ENCODE results near the gene NUP62CL.
"Not testable (repeated sequence)": the region's sequence is repeated elsewhere in the genome, so short reads cannot be mapped to it uniquely, and the experiment has no call there.

Gene NUP62CL

GRCh38 chrX:107197319-107197718 is 8.9 kb downstream of the NUP62CL start:
- FAIRE-seq (no peak), DNase-seq (ENCODE audit: insufficient read length) (no peak)
- TF ChIP-seq POLR2AphosphoS5 (IDR thresholded peaks at IDR 0.05; ENCODE audit: low read depth, low read length) = no peak
- TF ChIP-seq TAF1 (IDR thresholded peaks at IDR 0.05; ENCODE audit: borderline replicate concordance, low read depth, low read length) = no peak
- TF ChIP-seq POLR2A (IDR thresholded peaks at IDR 0.05; ENCODE audit: low read depth, low read length) = no peak

DNA sequence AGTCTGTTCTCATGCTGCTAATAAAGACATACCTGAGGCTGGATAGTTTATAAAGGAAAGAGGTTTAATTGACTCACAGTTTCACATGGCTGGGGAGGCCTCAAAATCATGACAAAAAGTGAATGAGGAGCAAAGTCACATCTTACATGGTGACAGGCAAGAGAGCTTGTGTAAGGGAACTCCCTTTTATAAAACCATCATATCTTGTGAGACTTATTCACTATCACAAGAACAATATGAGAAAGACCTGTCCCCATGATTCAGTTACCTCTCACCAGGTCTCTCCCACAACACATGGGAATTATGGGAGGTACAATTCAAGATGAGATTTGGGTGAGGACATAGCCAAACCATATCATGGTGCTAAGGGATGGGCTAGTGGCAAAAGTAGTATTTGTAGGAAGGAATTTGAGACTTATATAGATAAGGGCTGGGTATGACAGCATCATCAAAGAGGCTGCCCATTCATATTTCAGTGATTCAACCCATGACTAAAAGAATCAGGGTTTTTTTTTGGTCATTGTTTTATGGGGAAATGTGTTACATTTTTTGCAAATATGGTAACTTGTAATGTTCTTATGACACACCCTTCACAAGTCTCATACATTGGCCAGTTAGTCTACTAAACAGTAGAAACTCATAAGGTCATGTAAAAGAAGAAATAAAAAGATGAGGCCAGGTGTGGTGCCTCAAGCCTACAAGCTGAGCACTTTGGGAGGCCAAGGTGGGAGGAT is 34.7 kb downstream of the NUP62CL start:
- TF ChIP-seq POLR2AphosphoS5 (IDR thresholded peaks at IDR 0.05; ENCODE audit: low read depth, low read length) (no peak), POLR2A (IDR thresholded peaks at IDR 0.05; ENCODE audit: low read depth, low read length) (no peak), TAF1 (IDR thresholded peaks at IDR 0.05; ENCODE audit: borderline replicate concordance, low read depth, low read length) (no peak)
- DNase-seq (ENCODE audit: insufficient read length) (no peak), FAIRE-seq (no peak)

DNA sequence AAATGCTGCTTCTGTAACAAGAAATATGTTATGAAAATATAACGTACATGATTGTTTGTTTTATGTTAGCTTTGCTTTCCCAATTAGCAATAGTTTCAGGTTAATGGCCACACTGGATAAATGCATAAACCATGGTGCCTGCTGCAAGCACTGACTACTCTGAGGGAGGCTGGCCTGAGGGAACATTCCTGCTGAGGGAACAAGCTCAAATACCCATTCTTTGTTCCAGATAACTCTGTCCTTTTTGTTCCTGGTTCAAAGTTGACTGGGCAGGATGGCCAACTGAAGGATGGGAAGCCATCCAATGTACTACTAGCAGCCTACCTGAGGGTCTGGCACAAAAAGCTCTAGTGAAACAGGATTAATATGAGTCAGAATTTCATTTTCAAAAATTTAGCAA is 37.5 kb downstream of the NUP62CL start:
- no peak for TF ChIP-seq TAF1 (IDR thresholded peaks at IDR 0.05; ENCODE audit: borderline replicate concordance, low read depth, low read length)
- no peak for TF ChIP-seq POLR2AphosphoS5 (IDR thresholded peaks at IDR 0.05; ENCODE audit: low read depth, low read length)
- TF ChIP-seq POLR2A (IDR thresholded peaks at IDR 0.05; ENCODE audit: low read depth, low read length) = no peak
- FAIRE-seq (no peak), DNase-seq (ENCODE audit: insufficient read length) (no peak)

DNA sequence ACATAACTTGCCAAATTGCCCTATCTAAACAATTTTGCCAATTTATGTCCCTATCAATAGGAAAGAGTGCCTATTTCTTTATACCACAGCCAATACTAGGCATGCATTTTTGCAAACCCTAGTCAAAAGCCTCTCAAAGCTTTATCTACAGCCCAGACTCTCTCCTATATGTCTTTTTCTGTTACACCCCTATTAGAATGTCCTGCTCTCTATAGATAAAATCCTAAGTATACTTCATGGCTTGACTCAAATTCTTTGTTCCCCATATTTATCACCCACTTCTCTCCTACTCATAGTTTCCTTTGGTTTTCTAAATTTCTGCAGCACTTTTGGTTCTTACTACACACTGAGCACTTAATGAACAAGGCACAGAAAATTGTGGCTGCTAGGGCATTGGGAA is 38.0 kb downstream of the NUP62CL start:
- DNase-seq (ENCODE audit: insufficient read length) (no peak), FAIRE-seq (no peak)
- TF ChIP-seq POLR2A (IDR thresholded peaks at IDR 0.05; ENCODE audit: low read depth, low read length) (no peak), POLR2AphosphoS5 (IDR thresholded peaks at IDR 0.05; ENCODE audit: low read depth, low read length) (no peak), TAF1 (IDR thresholded peaks at IDR 0.05; ENCODE audit: borderline replicate concordance, low read depth, low read length) (no peak)

GRCh38 chrX:107167163-107167921 is 38.9 kb downstream of the NUP62CL start:
- DNase-seq (ENCODE audit: insufficient read length) (no peak), FAIRE-seq (no peak)

GRCh38 chrX:107157618-107158017 is 48.6 kb downstream of the NUP62CL start:
- not testable (repeated sequence) for DNase-seq (ENCODE audit: insufficient read length); FAIRE-seq

More at GRCh38 chrX:107167163-107167921, 38.9 kb downstream of the NUP62CL start:
- TF ChIP-seq POLR2A (IDR thresholded peaks at IDR 0.05; ENCODE audit: low read depth, low read length) (no peak), POLR2AphosphoS5 (IDR thresholded peaks at IDR 0.05; ENCODE audit: low read depth, low read length) (no peak), TAF1 (IDR thresholded peaks at IDR 0.05; ENCODE audit: borderline replicate concordance, low read depth, low read length) (no peak)

DNA sequence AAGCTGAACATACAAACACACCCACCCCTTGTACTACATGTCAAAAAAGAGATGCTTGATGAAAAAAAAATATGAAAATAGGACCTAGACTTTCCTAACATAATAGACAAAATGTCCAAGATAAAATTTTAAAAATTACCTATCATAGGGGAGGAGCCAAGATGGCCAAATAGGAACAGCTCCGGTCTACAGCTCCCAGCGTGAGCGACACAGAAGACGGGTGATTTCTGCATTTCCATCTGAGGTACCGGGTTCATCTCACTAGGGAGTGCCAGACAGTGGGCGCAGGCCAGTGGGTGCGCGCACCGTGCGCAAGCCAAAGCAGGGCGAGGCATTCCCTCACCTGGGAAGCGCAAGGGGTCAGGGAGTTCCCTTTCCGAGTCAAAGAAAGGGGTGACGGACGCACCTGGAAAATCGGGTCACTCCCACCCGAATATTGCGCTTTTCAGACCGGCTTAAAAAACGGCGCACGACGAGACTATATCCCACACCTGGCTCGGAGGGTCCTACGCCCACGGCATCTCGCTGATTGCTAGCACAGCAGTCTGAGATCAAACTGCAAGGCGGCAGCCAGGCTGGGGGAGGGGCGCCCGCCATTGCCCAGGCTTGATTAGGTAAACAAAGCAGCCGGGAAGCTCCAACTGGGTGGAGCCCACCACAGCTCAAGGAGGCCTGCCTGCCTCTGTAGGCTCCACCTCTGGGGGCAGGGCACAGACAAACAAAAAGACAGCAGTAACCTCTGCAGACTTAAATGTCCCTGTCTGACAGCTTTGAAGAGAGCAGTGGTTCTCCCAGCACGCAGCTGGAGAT is 50.4 kb downstream of the NUP62CL start:
- not testable (repeated sequence) for DNase-seq (ENCODE audit: insufficient read length); FAIRE-seq

DNA sequence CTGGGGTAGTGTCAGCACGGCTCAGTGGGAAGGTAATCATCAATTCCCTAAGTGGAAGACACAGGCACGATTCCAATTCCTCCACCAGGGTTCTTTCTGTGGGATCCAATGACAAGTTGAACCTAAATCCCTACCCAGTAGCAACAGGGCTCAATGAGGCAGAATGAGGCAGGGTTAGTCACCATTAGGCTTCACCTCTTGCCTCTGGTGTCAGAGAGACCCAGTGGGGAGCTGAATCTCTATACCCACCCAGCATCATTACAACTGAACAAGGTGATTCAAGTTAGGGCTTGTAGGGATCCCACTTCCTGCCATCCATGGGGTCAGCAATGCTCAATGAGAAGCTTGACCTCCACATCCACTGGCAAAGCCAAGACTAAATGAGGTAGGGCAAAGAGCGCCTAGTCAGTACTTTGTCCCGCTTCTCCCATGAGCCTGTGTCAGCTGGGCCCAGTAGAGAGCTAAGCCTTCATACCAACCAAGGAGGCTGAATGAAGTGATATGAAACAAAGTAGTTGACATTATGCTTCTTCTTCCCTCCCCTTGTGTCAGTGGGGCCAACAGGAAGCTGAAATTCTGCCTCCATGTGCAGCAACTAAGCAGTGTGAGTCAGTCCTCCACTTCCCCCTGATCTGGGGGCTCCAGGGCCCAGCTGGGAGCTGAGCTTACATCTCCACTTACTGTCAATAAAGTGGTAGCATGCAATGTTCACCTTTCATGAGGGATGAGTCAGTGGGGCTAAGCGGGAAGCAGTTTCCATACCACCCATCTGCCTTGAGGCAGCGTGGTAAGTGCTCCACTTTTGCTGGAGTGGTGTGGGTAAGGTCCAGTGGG is 51.2 kb downstream of the NUP62CL start:
- FAIRE-seq = no peak
- no peak for TF ChIP-seq TAF1 (IDR thresholded peaks at IDR 0.05; ENCODE audit: borderline replicate concordance, low read depth, low read length)
- no peak for TF ChIP-seq POLR2AphosphoS5 (IDR thresholded peaks at IDR 0.05; ENCODE audit: low read depth, low read length)
- no peak for TF ChIP-seq POLR2A (IDR thresholded peaks at IDR 0.05; ENCODE audit: low read depth, low read length)
- no peak for DNase-seq (ENCODE audit: insufficient read length)

GRCh38 chrX:107153005-107153404 is 53.2 kb downstream of the NUP62CL start:
- no peak for TF ChIP-seq POLR2A (IDR thresholded peaks at IDR 0.05; ENCODE audit: low read depth, low read length)
- no peak for TF ChIP-seq TAF1 (IDR thresholded peaks at IDR 0.05; ENCODE audit: borderline replicate concordance, low read depth, low read length)
- TF ChIP-seq POLR2AphosphoS5 (IDR thresholded peaks at IDR 0.05; ENCODE audit: low read depth, low read length) = no peak
- FAIRE-seq = no peak

DNA sequence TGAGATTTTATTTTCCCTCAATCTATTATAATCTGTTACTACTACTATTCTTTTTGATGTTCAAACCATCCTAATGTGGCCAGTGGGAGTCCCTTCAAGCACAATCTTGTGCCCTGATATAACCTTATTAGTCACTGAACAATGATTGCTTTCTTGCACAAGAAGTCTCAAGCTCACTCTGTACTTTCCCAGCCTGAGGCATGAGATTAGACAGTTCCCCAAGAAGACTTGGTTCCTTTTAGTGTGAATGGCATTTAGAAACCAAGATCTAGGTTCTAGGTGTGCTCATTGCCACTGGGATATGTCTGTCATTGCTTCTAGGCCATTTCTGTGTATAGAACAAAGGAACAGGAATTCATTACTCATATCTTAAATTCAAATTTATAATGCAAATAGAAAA is 59.6 kb downstream of the NUP62CL start:
- FAIRE-seq (no peak), DNase-seq (ENCODE audit: insufficient read length) (no peak)
- no peak for TF ChIP-seq POLR2A (IDR thresholded peaks at IDR 0.05; ENCODE audit: low read depth, low read length)
- TF ChIP-seq POLR2AphosphoS5 (IDR thresholded peaks at IDR 0.05; ENCODE audit: low read depth, low read length) = no peak
- TF ChIP-seq TAF1 (IDR thresholded peaks at IDR 0.05; ENCODE audit: borderline replicate concordance, low read depth, low read length) = no peak

More at GRCh38 chrX:107153005-107153404, 53.2 kb downstream of the NUP62CL start:
- DNase-seq (ENCODE audit: insufficient read length) = no peak

GRCh38 chrX:107135965-107136307 is 70.3 kb downstream of the NUP62CL start:
- DNase-seq (ENCODE audit: insufficient read length) = no peak
- no peak for FAIRE-seq
- no peak for TF ChIP-seq POLR2AphosphoS5 (IDR thresholded peaks at IDR 0.05; ENCODE audit: low read depth, low read length)
- no peak for TF ChIP-seq POLR2A (IDR thresholded peaks at IDR 0.05; ENCODE audit: low read depth, low read length)
- TF ChIP-seq TAF1 (IDR thresholded peaks at IDR 0.05; ENCODE audit: borderline replicate concordance, low read depth, low read length) = no peak
